Activated effector memory CD4-positive, alpha-beta T cell treated with Interleukin-2 at 50 U/mL for 16 hours (primary cell): ENCODE measurements around the gene NKAIN2.
"Not testable (repeated sequence)": the region's sequence is repeated elsewhere in the genome, so short reads cannot be mapped to it uniquely, and the experiment has no call there.

Source experiments
- DNase-seq: peaks from one replicate; pipeline ENCODE4 v3.0.0-alpha.2; 2020

The NKAIN2 gene

DNA sequence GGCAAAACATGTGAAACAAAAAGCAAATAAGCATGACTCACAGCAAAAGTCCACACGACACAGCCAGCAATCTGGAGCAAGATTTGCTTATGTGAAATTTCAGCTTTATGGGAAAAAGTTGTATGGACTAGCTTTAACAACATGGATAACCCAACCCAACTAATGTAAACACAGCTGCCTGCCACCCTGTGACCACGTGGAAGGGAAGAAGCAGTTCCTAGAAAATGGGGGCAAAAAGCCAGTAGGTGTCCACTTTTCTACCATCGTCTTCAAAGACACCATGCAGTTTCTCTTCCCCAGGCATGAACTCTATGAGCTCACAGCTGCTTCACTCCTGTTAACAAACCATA, 733.2 kb downstream of the NKAIN2 start:
- DNase-seq: no peak

DNA sequence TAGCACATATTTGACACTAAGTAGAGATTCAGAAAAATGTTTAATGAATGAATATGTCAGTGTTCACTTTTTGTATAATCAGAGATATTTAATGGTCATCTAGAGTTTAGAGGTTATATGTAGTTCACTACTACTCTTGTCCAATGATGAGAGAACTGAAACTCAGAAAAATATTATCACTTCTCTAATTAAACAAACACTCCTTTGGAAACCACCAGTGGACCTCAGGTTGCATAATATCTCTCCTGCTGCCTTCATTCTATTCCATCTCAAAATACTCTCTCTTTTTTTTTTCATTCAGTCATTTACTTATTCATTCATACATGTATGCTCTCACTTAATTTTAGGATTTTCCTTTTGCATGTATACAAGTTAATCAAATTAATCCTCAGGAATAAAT, 735.4 kb downstream of the NKAIN2 start:
- DNase-seq: no peak

DNA sequence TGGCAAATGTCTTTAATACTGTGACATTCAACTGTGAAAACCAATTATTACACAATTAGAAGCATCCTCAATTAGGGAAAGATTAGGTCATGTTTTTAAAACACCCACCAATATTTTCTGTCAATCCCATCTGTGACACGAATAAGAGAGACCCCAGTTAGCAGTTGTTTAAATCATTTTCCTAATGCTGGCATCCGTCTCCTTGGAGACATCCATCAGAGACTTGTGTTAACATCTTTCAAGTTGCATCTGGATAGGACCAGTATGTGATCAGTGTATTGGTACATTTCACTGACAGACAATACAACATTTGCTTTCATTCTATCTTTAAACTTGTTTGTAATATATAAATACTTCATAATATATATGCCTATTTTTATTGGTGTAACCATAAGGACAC, 737.9 kb downstream of the NKAIN2 start:
- DNase-seq: no peak

DNA sequence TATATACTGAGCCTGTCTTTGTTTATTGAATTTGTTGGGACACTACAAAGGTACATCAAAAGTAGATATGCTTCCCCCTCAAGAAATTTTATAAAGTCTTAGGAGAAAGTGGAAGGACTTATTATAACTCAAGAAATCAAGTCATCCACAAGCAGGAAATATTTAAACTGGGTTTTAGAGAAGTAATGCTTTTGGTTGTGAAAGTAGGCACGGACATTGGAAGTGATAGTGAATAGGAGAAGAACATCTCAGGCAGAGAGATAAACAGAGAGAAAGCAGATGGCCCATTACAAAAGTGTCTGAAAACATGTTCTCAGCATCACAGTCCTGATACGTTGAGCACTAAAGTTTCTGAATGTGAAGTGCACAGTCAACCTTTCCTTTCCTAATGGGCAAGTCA, 742.9 kb downstream of the NKAIN2 start:
- no peak for DNase-seq

DNA sequence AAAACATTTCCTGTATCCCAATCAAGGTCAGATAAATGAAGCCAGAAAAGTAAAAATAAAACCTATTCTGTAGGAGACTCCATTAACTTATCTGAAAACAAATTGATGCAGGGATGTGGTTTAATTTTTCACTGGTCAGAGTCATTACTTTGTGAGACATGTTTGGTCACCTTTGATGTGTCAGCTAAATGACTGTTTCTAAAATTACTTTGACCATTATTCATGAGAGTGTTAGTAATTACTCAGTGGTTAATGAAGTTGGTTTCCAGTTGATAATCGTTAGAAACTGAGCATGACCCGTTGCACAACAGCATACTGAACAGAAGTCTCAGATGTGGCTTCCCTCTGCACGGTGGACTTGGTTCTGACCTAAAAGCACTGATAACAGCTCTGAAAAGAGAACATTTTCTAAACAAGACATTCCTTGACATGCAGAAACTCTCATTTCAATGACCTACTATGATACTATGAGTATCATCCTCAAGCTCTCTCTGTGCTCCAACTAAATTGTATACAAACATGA, 748.1 kb downstream of the NKAIN2 start:
- no peak for DNase-seq

DNA sequence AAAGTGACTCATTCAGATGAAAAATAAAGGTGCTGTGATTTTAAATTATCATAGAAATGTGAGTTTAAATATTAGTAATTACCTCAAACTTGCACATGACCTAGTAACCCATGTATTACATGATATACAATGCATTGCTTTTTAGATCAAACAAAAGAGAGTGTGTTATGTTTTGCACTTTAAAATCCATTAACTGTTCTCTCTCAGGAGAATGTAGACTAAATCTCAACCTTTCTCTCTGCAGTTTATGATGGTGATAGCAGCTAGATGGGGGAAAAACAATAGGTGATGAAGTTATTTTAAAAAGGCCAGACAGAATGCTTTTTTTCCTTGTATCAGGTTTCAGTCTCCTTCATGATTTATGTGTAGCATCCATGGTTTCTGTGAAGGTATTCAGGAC, 754.2 kb downstream of the NKAIN2 start:
- DNase-seq: no peak

DNA sequence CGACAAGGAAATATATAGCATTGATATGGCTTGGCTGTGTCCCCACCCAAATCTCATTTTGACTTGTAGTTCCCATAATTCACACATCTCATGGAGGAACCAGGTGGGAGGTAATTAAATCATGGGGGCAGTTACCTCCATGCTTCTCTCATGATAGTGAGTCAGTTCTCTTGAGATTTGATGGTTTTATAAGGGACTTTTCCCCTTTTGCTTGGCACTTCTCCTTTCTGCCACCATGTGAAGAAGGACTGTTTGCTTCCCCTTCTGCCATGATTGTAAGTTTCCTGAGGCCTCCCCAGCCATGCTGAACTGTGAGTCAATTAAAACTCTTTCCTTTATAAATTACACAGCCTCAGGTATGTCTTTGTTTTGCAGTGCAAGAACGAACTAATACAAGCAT, 756.4 kb downstream of the NKAIN2 start:
- DNase-seq: not testable (repeated sequence)

DNA sequence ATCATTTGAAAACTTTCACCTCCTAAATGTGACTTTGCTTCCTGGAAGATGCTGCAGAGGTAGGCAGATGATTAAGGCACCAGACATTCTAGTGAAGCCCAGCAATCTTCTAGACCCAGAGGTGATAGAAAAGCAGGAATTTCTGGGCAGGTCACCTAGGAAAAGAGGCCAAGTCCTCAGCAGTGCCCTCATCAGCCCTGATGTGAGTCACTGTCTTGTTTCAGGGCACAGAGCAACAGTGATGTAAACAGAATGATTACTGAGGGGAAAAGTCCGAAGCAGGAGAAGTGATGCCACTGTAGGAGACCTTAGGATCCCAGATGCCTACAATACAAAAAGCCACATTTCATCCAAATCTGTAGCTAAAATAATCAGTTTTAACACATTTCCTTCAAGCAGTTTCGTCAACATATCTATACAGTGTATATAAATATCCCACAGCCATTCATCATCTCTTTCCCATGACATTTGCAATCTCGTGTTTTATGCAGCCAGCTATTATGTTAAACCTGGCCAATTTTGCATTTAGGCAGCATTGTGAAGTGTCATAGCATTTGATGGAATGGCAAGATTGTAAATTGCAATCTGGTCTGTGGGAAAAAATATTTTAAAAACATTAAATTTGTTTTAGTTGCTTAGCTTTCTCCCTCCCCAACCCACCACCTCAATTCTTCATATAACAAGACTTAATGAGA, 757.4 kb downstream of the NKAIN2 start:
- DNase-seq: no peak

DNA sequence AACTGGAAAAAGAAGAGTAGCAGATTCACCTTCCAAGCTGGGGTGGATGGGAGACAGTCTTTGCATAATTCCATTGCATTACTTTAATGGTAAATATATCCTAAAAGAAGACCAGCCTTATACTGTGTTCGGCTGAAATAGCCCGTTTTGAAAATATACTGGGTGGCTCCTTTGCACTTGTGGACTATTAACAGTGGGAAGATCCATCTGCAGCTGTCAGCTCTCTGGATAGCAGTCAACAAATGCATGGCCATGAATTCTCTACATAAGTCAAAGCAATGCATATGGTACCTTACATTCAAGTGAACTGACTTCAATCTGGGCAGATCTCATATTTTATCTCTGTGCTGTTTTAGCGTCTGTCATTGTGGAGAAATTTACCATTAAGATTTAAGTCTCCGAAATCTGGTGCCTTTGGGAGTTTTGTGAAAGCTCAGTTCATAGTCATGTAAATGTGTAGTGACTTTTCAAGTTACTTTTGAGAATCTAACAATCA, 758.0 kb downstream of the NKAIN2 start:
- no peak for DNase-seq

DNA sequence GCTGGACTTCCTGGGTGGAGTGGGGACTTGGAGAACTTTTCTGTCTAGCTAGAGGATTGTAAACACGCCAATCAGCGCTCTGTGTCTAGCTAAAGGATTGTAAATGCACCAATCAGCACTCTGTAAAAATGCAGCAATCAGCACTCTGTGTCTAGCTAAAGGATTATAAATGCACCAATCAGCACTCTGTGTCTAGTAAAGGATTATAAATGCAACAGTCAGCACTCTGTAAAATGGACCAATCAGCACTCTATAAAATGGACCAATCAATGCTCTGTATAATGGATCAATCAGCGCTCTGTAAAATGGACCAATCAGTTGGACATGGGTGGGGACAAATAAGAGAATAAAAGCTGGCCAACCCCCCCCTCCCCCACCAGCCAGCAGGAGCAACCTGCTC, 760.5 kb downstream of the NKAIN2 start:
- DNase-seq: not testable (repeated sequence)

DNA sequence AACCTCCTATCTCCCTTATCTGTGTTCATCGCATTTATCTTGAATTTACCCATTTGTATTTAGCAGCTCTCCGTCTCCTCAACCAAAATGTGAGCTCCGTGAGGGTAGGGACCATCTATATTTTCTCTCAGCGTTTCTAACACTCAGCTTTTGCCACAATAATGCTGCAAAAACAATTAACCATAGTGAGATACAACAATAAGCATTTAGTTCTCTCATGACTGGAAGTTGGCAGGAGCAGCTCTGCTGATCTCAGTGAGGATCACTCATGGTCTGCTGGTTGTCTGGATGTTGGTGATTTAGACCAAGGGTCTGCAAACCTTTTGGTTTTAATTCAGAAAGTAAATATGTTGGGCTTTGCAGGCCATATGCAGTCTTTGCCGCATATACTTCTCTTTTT, 763.7 kb downstream of the NKAIN2 start:
- no peak for DNase-seq

DNA sequence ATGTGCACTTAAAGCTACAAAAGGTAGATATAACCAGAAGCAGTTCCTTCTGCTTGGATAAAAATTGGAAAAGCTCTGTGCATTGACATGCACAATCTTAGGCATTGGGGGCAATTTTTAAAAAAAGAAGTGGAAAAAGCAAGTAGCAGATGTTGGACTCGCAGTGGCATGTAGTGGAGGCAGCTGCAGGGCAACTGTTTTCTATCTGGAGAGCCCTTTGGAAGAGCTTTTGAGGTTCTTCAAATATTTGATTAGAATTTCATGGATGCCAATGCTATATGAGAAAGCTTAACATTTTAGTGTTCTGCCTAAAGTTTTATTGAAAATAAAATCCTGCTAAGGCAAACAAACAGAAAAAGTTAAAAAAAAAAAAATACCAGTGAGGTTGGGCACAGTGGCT, 770.3 kb downstream of the NKAIN2 start:
- DNase-seq: no peak

DNA sequence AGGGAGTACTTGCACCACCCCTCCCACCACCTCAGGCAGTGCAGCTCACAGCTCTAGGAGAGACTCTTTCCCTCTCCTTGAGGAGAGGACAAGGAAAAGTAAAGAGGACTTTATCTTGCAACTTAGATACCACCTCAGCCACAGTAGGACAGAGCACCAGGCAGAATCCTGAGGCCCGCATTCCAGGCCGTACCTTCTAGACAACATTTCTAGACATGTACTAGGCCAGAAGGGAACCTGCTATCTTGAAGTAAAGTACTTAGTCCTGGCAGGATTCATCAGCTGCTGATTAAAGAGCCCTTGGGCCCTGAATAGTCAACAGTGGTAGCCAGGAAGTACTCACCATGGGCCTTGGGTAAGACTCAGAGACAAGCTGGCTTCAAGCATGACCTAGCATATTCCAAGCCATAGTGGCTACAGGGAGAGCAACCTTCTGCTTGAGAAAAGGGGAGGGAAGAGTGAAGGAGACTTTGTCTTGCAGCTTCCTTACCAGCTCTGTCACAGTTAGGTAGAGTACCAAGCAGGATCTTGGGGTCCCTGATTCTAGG, 774.1 kb downstream of the NKAIN2 start:
- DNase-seq: no peak

DNA sequence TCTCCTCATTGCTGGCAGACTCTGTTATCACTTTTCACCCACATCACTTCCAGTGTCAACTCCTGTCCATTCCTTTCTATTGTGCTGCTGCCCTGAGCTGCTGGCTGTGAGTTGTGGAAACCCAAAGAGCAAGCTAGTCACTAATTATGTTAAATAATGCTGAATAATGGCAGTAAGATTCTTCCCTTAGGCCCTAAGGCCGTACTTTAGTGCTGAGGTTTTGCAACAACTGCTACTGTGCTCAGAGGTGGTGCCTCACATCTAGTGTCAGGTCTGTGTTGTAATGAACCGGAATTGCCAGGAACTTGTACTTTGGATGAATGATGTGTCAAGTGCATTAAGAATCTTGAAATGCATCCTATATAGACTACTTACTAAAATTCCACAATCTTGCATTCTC, 786.3 kb downstream of the NKAIN2 start:
- no peak for DNase-seq

DNA sequence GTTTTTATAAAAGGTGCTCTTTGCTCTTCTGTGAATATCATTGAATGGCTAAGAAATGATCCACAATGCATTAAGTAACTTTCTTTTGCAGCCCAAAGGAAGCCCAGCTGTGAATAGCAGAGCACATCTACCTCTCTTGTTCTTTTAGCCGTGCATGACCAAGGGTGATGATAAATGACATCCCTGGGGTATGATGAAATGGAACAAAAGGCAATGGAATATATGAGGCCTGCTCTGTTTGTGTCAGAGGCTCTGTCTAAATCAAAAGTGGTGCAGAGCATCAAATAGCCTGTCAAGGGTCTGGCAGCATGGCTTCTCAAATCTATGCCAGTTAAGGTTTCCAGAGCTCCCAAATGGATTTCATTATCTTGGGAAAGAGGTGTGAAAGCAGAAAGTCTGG, 796.0 kb downstream of the NKAIN2 start:
- no peak for DNase-seq

DNA sequence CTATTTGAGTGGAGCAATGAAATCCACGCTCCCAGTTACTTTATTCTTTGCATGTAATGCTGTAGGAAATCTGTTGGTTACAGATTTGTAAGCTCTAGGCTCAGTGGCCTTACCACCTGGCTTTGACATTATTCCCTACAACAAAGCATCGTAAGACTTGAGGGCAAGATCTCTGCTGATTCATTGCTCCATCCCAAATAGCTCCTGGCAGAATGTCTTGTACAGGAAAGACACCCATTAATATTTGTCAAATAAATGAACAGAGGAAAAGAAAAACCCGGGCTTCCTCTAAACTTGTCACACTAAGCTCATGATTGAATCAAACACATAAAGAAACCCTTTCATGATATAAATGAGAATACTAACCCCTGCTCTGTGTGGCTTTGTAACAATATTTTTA, 801.1 kb downstream of the NKAIN2 start:
- no peak for DNase-seq

DNA sequence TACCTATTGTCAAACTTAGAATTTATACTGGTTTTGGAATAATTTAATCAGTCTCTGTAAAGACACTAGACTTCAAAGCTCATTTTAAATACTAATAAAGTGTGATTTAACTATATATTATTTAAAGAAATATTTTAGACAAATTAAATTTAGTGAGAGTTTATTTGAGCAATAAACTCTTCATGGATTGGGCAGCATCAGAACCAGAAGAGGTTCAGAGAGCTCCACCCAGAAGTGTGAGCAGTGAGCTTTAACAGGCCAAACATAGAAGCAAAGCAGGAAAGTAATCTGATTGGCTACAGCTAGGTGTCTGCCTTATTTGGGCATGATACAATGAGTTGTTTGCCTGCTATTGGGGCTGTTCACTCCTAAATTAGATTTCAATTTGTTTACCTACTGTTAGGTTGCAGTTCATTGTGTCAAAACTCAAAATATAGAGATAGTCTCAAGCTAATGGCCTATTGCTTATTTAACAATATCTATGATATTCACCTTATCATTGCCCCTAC, 803.5 kb downstream of the NKAIN2 start:
- no peak for DNase-seq

DNA sequence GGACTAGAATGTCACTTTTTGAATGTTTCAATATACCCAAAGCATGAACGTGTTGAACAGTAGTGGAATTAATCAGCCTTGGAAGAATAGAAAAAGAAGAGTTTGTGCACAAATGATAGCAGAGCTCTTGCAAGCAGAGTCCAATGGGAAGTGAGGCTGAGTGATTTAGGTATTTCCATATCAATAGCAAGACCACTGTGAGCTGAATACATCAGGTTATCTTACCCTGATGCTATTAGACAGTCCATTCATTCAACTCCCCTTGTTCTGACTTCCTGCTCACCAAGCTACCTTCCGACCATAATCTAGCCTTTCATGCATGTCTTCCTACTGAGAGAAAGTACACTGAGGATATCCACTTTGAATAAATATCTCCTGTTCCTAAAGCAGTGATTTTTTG, 809.4 kb downstream of the NKAIN2 start:
- no peak for DNase-seq

DNA sequence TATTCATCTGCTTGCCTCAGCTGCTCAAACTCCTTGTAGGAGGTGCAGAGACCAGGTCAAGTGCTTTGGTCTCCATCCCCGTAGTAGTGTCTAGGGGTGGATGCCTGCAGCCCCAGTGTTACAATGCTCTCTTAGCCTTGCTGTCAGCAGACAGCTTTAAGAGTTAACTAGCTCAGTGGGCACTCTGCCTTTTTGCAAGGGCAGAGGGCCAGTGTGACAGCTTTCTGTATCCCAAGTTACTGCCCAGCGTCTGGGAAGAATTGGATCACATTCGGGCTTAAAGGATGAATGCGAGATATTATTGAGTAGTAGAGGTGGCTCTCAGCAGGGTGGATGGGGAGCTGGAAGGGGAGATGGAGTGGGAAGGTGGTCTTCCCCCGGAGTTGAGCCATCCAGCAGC, 818.7 kb downstream of the NKAIN2 start:
- no peak for DNase-seq

DNA sequence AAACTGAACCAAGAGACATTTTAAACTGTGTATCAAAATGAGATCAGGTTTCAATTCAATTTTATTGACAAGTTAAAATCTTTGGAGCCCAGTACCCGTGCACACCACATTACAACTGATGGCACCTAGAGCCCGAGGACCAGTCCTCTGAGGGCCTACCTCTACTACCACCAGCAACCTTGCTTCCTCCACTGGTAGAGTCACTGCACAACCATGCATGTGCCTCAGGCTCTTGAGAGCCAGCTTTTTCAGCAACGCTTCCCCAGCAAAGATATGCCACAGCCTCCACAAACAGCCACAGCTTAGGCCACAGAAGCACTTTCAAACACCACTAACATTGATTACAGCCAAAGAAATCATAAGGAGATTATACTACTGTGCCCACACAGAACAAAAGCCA, 830.0 kb downstream of the NKAIN2 start:
- no peak for DNase-seq

DNA sequence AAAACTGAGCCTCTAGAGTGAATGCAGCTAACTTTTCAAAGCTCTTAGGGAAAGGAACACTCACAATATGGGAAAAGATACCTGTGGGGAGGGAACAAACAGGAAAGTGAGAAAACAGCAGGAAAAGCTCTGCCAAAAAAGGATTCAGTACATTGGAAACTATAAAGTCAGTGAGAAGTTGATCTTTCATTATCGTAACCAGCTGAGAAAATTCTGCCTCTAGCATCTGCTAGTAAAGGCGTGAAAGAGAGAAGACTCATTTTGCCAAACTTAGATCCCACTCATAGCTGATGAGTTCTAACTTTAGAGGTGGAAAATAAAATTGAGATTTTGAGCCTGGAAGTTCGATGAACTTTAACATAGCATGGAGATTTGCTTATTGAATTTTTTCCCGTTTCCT, 836.8 kb downstream of the NKAIN2 start:
- no peak for DNase-seq

DNA sequence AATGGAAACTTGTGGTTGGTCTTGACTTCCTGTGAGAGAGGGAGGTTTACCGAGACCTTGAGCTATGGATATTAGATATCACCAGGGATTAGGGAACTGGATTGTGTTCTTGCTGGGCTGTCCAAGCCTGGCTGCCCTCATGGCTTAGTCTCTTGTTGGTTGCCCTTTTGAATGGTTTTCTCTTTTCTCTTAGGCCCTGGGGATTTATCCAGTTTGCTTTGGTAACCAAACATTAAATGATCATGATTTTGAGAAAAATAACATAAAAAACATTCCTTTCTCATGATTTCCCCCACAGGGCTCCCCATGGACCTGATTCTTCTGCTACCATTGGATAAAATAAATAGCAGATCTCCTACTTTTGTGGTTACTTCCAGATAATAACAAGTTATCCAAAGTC, 852.2 kb downstream of the NKAIN2 start:
- DNase-seq: no peak

DNA sequence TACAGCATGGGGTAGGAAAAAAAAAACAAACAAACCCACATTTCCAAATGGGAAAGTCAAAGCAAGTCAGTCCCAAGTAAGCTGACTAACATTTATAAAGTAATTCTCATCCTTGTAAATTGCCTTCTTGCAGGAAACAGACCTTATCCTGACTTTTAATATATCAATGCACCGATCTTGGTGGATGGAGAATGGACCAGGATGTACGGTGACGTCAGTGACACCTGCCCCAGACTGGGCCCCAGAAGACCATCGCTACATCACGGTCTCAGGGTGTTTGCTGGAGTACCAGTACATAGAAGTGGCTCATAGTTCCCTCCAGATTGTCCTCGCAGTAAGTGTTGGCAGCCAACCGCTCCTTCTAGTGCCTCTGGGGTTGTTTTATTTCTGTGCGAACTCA, 854.4 kb downstream of the NKAIN2 start:
- no peak for DNase-seq

DNA sequence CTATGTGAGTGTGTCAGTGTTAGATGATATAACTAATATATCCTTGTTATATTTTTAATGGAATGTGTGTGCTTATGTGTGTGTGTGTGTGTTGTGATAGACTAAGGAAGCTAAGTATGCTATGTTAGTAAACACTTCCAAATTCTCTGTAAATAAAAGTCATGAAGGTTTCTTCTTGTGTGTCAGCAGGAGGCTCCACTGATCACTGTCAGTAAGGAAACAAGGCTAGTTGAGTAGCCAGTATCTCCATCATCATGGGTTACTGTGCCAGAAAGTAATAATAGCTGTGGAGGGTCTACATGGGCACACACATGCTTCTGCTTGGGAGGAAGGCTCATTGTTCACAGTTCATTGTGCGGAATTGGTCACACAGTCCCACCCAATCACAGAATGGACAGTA, 855.8 kb downstream of the NKAIN2 start:
- no peak for DNase-seq

DNA sequence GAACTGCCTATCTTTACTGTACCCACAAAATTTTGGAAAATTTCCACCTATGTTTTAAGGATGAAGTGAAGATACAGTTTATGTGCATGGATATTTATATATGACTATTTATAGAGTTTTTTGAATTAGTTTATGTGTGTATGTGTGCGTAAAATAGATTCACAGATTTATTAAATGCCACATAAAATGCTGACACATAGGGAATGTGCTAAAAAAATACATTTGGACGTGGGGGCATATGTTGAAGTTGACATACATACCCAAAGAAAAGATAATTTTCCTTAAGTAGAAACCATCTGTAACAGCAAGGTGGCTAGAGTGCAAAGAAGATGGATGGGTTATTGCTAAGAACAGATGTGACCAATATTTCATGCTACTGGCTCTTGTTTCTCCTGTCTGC, 856.5 kb downstream of the NKAIN2 start:
- DNase-seq: no peak
